H4 (cell line): ENCODE results near the gene RYR2. TPM values are rescaled to one million over a fixed set of nuclear protein-coding genes. Genes with fewer than 3 reads are reported as not detected.
A peak's percentile ranks its signal among the peaks of the same experiment; 100 is the strongest.
"Not testable (repeated sequence)": the region's sequence is repeated elsewhere in the genome, so short reads cannot be mapped to it uniquely, and the experiment has no call there.

Experiments
- DNase-seq: peaks from one replicate; pipeline ENCODE4 v3.0.0-alpha.2; 2015; ENCODE audit warnings: low spot score
- total RNA-seq: library from RNA; depleted of rRNA; stranded (reverse); fragments of >200 nt; shearing (Covaris generic); gene quantifications from 2 replicates; pipeline ENCODE4 v1.2.3, GENCODE V29; 2014

Gene RYR2
- total RNA-seq, 1 experiment from 2014 or later = 1.7 TPM

- no peak for DNase-seq
Measured at GRCh38 chr1:237553078-237553477, 511.1 kb downstream of the RYR2 start.

GRCh38 chr1:237556911-237557310 is 514.9 kb downstream of the RYR2 start:
- DNase-seq = no peak

- peak; percentile 55 for DNase-seq
Measured at GRCh38 chr1:237562242-237562823, 520.3 kb downstream of the RYR2 start.

- DNase-seq = no peak
Measured at GRCh38 chr1:237565236-237565635, 523.3 kb downstream of the RYR2 start.

GRCh38 chr1:237566581-237566980 is 524.6 kb downstream of the RYR2 start:
- DNase-seq = no peak

- no peak for DNase-seq
Measured at GRCh38 chr1:237568955-237569354, 527.0 kb downstream of the RYR2 start.

- DNase-seq = no peak
Measured at GRCh38 chr1:237570530-237570929, 528.5 kb downstream of the RYR2 start.

GRCh38 chr1:237574536-237574935 is 532.6 kb downstream of the RYR2 start:
- no peak for DNase-seq

- no peak for DNase-seq
Measured at GRCh38 chr1:237578540-237578939, 536.6 kb downstream of the RYR2 start.

- DNase-seq = no peak
Measured at GRCh38 chr1:237580726-237581125, 538.7 kb downstream of the RYR2 start.

GRCh38 chr1:237583270-237583669 is 541.3 kb downstream of the RYR2 start:
- DNase-seq = no peak

GRCh38 chr1:237583756-237584155 is 541.8 kb downstream of the RYR2 start:
- no peak for DNase-seq

GRCh38 chr1:237590386-237590785 is 548.4 kb downstream of the RYR2 start:
- no peak for DNase-seq

GRCh38 chr1:237591353-237591752 is 549.4 kb downstream of the RYR2 start:
- DNase-seq = no peak

- not testable (repeated sequence) for DNase-seq
Measured at GRCh38 chr1:237603036-237603568, 561.1 kb downstream of the RYR2 start.

- no peak for DNase-seq
Measured at GRCh38 chr1:237608433-237608832, 566.4 kb downstream of the RYR2 start.

- no peak for DNase-seq
Measured at GRCh38 chr1:237610157-237610556, 568.2 kb downstream of the RYR2 start.

- DNase-seq = no peak
Measured at GRCh38 chr1:237613984-237614383, 572.0 kb downstream of the RYR2 start.

- no peak for DNase-seq
Measured at GRCh38 chr1:237619553-237619952, 577.6 kb downstream of the RYR2 start.

GRCh38 chr1:237634922-237635321 is 592.9 kb downstream of the RYR2 start:
- no peak for DNase-seq

- DNase-seq = no peak
Measured at GRCh38 chr1:237638555-237638954, 596.6 kb downstream of the RYR2 start.

- DNase-seq = no peak
Measured at GRCh38 chr1:237640011-237640671, 598.2 kb downstream of the RYR2 start.

- DNase-seq = no peak
Measured at GRCh38 chr1:237640966-237641365, 599.0 kb downstream of the RYR2 start.

GRCh38 chr1:237650809-237651208 is 608.8 kb downstream of the RYR2 start:
- DNase-seq = no peak
